Measurements from ENCODE around the gene BRD4.
"Not testable (repeated sequence)": the region's sequence is repeated elsewhere in the genome, so short reads cannot be mapped to it uniquely, and the experiment has no call there.

The BRD4 gene

GRCh38 chr19:15372470-15372869 lies 40.1 kb upstream of the BRD4 start:
- Histone ChIP-seq H3K27me3 (ENCODE audit: control insufficient read depth, insufficient read depth, low read length) (no peaks in the 10 kb centered on the region), H3K4me1 (ENCODE audit: control insufficient read depth, insufficient read depth, low read length) (peaks cover 30% of the 10 kb centered on the region), H3K36me3 (ENCODE audit: insufficient read depth, low read length) (peaks cover 60% of the 10 kb centered on the region), H3K4me3 (ENCODE audit: low read length) (no peak overlapping the region), H3K9ac (ENCODE audit: low read depth, low read length) (no peak overlapping the region), H3K9me3 (replicated peaks; ENCODE audit: low read length) (no peaks in the 10 kb centered on the region), H3K4me2 (ENCODE audit: low read length) (no peak overlapping the region)

DNA sequence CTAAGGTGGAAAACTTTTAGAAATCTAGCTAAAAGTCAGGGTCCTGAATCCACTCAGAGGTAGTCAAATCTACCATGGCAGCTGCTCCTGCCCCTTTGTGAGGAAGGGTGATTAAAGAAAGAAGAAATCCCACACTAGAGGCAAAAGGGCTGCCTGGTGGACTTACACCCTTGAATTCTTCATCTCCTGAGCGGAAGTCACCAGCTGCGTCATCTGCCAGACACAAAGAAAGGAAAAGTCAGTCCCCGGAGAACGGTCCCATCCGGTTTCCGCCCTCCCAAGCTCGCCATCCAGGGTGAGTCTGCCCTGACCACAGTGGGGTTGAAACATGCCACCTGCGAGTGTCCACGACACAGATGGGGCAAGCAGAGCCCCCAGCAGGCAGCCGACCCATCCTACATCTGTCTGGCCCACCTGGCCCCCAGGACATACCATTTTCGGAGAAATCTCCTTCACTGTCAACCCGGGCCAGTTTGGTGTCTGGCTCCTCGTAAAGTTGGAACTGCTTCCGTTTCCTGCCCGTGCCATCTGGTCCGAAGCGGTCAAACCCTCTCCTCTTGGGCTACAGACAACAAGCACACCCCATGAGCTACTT lies 39.5 kb upstream of the BRD4 start:
- Histone ChIP-seq H3K9me3 (replicated peaks; ENCODE audit: low read length) (no peaks in the 10 kb centered on the region), H3K4me1 (ENCODE audit: control insufficient read depth, insufficient read depth, low read length) (peaks cover 25% of the 10 kb centered on the region), H3K36me3 (ENCODE audit: insufficient read depth, low read length) (peaks cover 65% of the 10 kb centered on the region), H3K27me3 (ENCODE audit: control insufficient read depth, insufficient read depth, low read length) (no peaks in the 10 kb centered on the region), H3K4me3 (ENCODE audit: low read length) (no peak overlapping the region), H3K4me2 (ENCODE audit: low read length) (no peak overlapping the region), H3K9ac (ENCODE audit: low read depth, low read length) (no peak overlapping the region)

GRCh38 chr19:15371119-15371518 lies 38.8 kb upstream of the BRD4 start:
- Histone ChIP-seq H3K36me3 (ENCODE audit: insufficient read depth, low read length) (peaks cover 68% of the 10 kb centered on the region), H3K27me3 (ENCODE audit: control insufficient read depth, insufficient read depth, low read length) (no peaks in the 10 kb centered on the region), H3K4me1 (ENCODE audit: control insufficient read depth, insufficient read depth, low read length) (peaks cover 18% of the 10 kb centered on the region), H3K4me2 (ENCODE audit: low read length) (no peak overlapping the region), H3K9ac (ENCODE audit: low read depth, low read length) (no peak overlapping the region), H3K4me3 (ENCODE audit: low read length) (no peak overlapping the region), H3K9me3 (replicated peaks; ENCODE audit: low read length) (no peaks in the 10 kb centered on the region)

GRCh38 chr19:15369594-15369891 lies 37.2 kb upstream of the BRD4 start:
- no peak overlapping the region for H3K4me2 ChIP-seq (ENCODE audit: low read length)
- no peaks in the 10 kb centered on the region for H3K9me3 ChIP-seq (replicated peaks; ENCODE audit: low read length)
- peaks cover 6% of the 10 kb centered on the region for H3K4me1 ChIP-seq (ENCODE audit: control insufficient read depth, insufficient read depth, low read length)
- no peak overlapping the region for H3K9ac ChIP-seq (ENCODE audit: low read depth, low read length)
- no peak overlapping the region for H3K4me3 ChIP-seq (ENCODE audit: low read length)
- no peaks in the 10 kb centered on the region for H3K27me3 ChIP-seq (ENCODE audit: control insufficient read depth, insufficient read depth, low read length)
- peaks cover 80% of the 10 kb centered on the region for H3K36me3 ChIP-seq (ENCODE audit: insufficient read depth, low read length)

GRCh38 chr19:15368798-15369593 lies 36.7 kb upstream of the BRD4 start:
- Histone ChIP-seq H3K9me3 (replicated peaks; ENCODE audit: low read length) (no peaks in the 10 kb centered on the region), H3K9ac (ENCODE audit: low read depth, low read length) (no peak overlapping the region), H3K4me2 (ENCODE audit: low read length) (no peak overlapping the region)

DNA sequence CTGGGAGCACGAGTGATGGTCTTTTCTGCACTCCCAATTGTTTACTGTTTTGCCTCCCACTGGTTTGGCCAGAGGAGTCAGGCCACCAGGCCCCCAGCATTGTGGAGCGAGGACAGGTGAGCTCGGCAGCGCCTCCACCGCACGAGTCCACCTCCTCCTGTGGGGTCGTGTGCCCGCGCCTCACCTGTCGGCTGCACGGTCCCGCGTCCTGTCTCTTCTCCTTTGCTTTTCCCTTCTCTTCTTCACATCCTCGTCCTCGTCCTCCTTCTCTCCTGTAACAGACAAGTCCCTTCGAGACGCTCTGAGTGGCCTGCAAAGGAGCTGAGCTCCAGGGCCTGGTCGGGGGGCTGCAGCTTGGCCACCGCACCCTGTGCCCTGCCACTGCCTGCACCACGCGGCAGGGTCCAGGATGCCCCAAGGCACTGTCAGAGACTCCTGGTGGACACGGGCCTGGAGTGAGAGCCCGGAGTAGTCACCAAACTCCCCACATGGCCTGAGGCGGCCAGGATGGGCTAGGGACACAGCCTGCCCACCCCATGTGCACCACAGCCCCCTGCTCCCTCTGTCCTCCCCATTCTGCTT lies 35.8 kb upstream of the BRD4 start:
- Histone ChIP-seq H3K4me1 (ENCODE audit: control insufficient read depth, insufficient read depth, low read length) (no peaks in the 10 kb centered on the region), H3K27me3 (ENCODE audit: control insufficient read depth, insufficient read depth, low read length) (no peaks in the 10 kb centered on the region), H3K9me3 (replicated peaks; ENCODE audit: low read length) (no peaks in the 10 kb centered on the region), H3K4me2 (ENCODE audit: low read length) (no peak overlapping the region), H3K9ac (ENCODE audit: low read depth, low read length) (no peak overlapping the region), H3K36me3 (ENCODE audit: insufficient read depth, low read length) (peaks cover 77% of the 10 kb centered on the region), H3K4me3 (ENCODE audit: low read length) (no peak overlapping the region)

More at GRCh38 chr19:15368798-15369593, 36.7 kb upstream of the BRD4 start:
- Histone ChIP-seq H3K4me1 (ENCODE audit: control insufficient read depth, insufficient read depth, low read length) (peaks cover under 1% of the 10 kb centered on the region), H3K36me3 (ENCODE audit: insufficient read depth, low read length) (peaks cover 80% of the 10 kb centered on the region), H3K4me3 (ENCODE audit: low read length) (no peak overlapping the region), H3K27me3 (ENCODE audit: control insufficient read depth, insufficient read depth, low read length) (no peaks in the 10 kb centered on the region)

DNA sequence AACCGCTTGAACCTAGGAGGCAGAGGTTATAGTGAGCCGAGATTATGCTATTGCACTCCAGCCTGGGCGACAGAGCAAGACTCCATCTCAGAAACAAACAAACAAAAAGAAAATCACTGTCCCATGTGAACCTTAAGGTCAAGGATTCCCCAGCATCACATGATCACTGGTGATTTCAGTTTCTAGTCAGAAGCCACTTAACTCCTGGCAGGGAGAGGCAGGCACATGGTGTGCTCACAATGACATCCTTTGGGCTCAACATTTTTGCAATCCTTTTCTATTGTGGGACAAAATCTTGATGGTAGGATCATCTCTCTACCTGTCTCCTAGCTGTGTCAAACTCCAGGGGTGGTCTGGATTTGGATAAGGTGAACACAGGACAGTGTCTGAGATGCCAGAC lies 35.1 kb upstream of the BRD4 start:
- no peak overlapping the region for H3K4me3 ChIP-seq (ENCODE audit: low read length)
- H3K36me3 ChIP-seq (ENCODE audit: insufficient read depth, low read length), result peaks cover 70% of the 10 kb centered on the region

DNA sequence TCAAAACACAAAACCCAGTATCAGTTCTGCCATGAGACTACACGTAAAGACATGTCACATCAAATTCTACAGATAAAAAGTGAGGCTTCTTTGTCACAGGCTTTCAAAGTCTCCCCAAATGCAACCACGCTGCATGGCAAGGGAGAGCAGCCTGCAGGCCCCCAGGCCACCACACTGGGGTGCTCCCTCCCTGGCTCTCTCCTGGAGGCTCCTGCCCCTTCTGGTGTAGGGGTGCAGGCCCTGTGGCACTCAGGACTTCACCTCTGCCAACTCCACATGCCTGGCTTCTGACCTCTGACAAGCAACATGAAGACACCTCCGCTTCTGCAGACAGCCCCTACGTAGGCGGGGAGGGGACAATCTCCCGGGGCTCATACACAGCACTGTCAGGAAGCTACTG lies 32.9 kb upstream of the BRD4 start:
- H3K27me3 ChIP-seq (ENCODE audit: control insufficient read depth, insufficient read depth, low read length), result no peaks in the 10 kb centered on the region
- H3K36me3 ChIP-seq (ENCODE audit: insufficient read depth, low read length), result peaks cover 65% of the 10 kb centered on the region
- no peaks in the 10 kb centered on the region for H3K4me1 ChIP-seq (ENCODE audit: control insufficient read depth, insufficient read depth, low read length)
- H3K9me3 ChIP-seq (replicated peaks; ENCODE audit: low read length), result no peaks in the 10 kb centered on the region
- no peak overlapping the region for H3K9ac ChIP-seq (ENCODE audit: low read depth, low read length)
- no peak overlapping the region for H3K4me3 ChIP-seq (ENCODE audit: low read length)
- H3K4me2 ChIP-seq (ENCODE audit: low read length), result no peak overlapping the region

More for the DNA sequence above, 35.1 kb upstream of the BRD4 start:
- Histone ChIP-seq H3K4me1 (ENCODE audit: control insufficient read depth, insufficient read depth, low read length) (no peaks in the 10 kb centered on the region), H3K4me2 (ENCODE audit: low read length) (no peak overlapping the region), H3K9me3 (replicated peaks; ENCODE audit: low read length) (no peaks in the 10 kb centered on the region), H3K9ac (ENCODE audit: low read depth, low read length) (no peak overlapping the region), H3K27me3 (ENCODE audit: control insufficient read depth, insufficient read depth, low read length) (no peaks in the 10 kb centered on the region)

GRCh38 chr19:15363791-15364190 lies 31.5 kb upstream of the BRD4 start:
- peaks cover 60% of the 10 kb centered on the region for H3K36me3 ChIP-seq (ENCODE audit: insufficient read depth, low read length)
- not testable (repeated sequence) for H3K9me3 ChIP-seq (replicated peaks; ENCODE audit: low read length); H3K4me2 ChIP-seq (ENCODE audit: low read length); H3K4me3 ChIP-seq (ENCODE audit: low read length); H3K27me3 ChIP-seq (ENCODE audit: control insufficient read depth, insufficient read depth, low read length); H3K9ac ChIP-seq (ENCODE audit: low read depth, low read length); H3K4me1 ChIP-seq (ENCODE audit: control insufficient read depth, insufficient read depth, low read length)

DNA sequence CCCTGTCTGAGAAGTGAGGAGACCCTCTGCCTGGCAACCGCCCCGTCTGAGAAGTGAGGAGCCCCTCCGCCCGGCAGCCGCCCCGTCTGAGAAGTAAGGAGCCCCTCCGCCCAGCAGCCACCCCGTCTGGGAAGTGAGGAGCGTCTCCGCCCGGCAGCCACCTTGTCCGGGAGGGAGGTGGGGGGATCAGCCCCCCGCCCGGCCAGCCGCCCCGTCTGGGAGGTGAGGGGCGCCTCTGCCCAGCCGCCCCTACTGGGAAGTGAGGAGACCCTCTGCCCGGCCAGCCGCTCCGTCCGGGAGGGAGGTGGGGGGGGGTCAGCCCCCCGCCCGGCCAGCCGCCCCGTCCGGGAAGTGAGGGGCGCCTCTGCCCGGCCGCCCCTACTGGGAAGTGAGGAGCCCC lies 30.7 kb upstream of the BRD4 start:
- peaks cover 12% of the 10 kb centered on the region for H3K4me1 ChIP-seq (ENCODE audit: control insufficient read depth, insufficient read depth, low read length)
- not testable (repeated sequence) for H3K9me3 ChIP-seq (replicated peaks; ENCODE audit: low read length); H3K4me2 ChIP-seq (ENCODE audit: low read length); H3K9ac ChIP-seq (ENCODE audit: low read depth, low read length); H3K4me3 ChIP-seq (ENCODE audit: low read length); H3K27me3 ChIP-seq (ENCODE audit: control insufficient read depth, insufficient read depth, low read length)
- H3K36me3 ChIP-seq (ENCODE audit: insufficient read depth, low read length), result peaks cover 60% of the 10 kb centered on the region

- not testable (repeated sequence) for H3K9ac ChIP-seq (ENCODE audit: low read depth, low read length); H3K9me3 ChIP-seq (replicated peaks; ENCODE audit: low read length); H3K4me2 ChIP-seq (ENCODE audit: low read length); H3K27me3 ChIP-seq (ENCODE audit: control insufficient read depth, insufficient read depth, low read length); H3K4me3 ChIP-seq (ENCODE audit: low read length)
- H3K36me3 ChIP-seq (ENCODE audit: insufficient read depth, low read length), result peaks cover 58% of the 10 kb centered on the region
- peaks cover 12% of the 10 kb centered on the region for H3K4me1 ChIP-seq (ENCODE audit: control insufficient read depth, insufficient read depth, low read length)
These were observed 27.7 kb upstream of the BRD4 start for GRCh38 chr19:15360015-15360414.

DNA sequence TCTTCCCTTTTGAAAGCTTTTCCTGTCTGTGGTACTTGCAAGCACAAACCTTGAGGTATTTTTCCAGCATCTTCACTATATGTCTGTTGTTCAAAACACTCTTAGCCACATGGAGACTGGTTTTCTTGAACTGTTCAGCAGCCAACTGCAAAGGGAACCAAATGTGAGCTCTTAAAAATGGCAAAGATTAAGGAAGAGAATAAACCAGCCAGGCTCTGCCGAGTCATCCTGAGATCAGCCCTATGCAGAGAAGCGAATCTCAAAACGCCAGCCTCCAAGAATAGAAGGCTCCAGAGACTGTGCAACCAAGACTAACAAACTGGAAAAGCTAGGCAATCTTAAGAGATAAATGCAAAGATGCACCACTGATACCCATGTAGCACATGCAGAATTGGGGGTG lies 26.6 kb upstream of the BRD4 start:
- Histone ChIP-seq H3K4me3 (ENCODE audit: low read length) (no peak overlapping the region), H3K9me3 (replicated peaks; ENCODE audit: low read length) (no peaks in the 10 kb centered on the region), H3K9ac (ENCODE audit: low read depth, low read length) (peak overlapping the region; percentile 7), H3K36me3 (ENCODE audit: insufficient read depth, low read length) (peaks cover 64% of the 10 kb centered on the region), H3K4me1 (ENCODE audit: control insufficient read depth, insufficient read depth, low read length) (peaks cover 12% of the 10 kb centered on the region), H3K4me2 (ENCODE audit: low read length) (no peak overlapping the region), H3K27me3 (ENCODE audit: control insufficient read depth, insufficient read depth, low read length) (no peaks in the 10 kb centered on the region)
